AG20443 (cell line): ENCODE data around the gene KCNJ14.
"Not testable (repeated sequence)": the region's sequence is repeated elsewhere in the genome, so short reads cannot be mapped to it uniquely, and the experiment has no call there.

ENCODE experiments used
- DNase-seq: peaks from one replicate; pipeline ENCODE4 v3.0.0; 2012; ENCODE audit warnings: low spot score, mixed read lengths

KCNJ14 gene

DNA sequence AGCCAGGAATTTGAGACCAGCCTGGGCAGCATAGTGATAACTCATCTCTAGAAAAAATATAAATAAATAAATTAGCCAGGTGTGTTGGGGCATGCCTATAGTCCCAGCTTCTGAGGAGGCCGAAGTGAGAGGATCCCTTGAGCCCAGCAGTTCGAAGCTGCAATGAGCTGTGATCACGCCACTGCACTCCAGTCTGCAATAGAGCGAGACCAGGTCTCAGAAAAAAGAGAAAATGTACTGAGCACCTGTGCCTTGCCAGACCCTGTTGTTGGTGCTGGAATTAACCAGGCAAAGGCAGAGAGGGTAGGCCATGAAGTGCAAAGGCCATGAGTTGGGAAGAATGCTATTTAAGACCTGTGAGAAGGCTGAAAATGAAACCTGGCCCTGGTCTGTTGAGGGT is 16.5 kb downstream of the KCNJ14 start:
- no peak for DNase-seq

- DNase-seq: no peak
Observed at GRCh38 chr19:48473161-48473966, 18.0 kb downstream of the KCNJ14 start.

DNA sequence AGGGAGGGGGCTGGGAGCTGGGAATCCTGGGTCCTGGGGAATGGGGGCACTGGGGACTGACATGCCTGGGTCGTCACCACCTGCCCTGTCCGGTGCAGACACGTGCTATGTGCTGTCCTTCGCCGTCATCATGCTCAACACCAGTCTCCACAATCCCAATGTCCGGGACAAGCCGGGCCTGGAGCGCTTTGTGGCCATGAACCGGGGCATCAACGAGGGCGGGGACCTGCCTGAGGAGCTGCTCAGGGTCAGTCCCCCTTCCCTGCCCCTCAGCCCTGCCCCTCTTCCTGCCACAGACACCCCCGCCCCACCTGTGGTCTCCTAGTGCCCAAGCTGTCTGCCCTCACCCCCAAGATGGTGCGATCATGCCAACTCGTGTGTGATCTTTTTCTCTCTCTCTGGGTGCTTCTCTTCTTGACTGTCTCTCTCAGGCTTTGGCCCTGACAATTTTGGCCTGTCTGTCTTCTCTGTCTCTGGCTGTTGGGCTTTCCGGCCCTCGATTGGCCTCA is 18.8 kb downstream of the KCNJ14 start:
- no peak for DNase-seq

GRCh38 chr19:48475369-48476068 is 20.1 kb downstream of the KCNJ14 start:
- no peak for DNase-seq

- DNase-seq: no peak
Observed at GRCh38 chr19:48476176-48476575, 20.8 kb downstream of the KCNJ14 start.

- DNase-seq: no peak
Observed at GRCh38 chr19:48477067-48477685, 21.8 kb downstream of the KCNJ14 start.

GRCh38 chr19:48477698-48478338 is 22.4 kb downstream of the KCNJ14 start:
- DNase-seq: no peak

GRCh38 chr19:48478339-48479256 is 23.2 kb downstream of the KCNJ14 start:
- DNase-seq: no peak

DNA sequence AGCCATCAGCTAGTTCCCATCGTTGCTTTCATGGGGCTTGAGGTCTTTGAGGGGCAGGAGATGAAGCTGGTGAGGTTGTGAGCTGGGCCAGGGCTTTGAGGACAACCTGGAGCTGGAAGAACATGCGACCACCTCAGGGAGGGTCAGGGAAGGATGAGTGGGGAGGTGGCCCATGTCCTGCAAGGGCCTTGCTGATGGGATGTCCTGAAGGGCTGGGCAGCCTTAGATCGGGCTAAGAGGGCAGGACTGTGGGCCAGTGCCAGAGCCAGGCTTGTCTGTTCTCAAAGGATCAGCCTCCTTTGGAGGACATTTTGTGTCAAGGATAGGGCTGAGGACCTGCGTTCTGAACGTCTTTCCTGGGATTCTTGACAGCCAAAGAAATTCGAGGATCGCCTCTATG is 24.3 kb downstream of the KCNJ14 start:
- DNase-seq: no peak

DNA sequence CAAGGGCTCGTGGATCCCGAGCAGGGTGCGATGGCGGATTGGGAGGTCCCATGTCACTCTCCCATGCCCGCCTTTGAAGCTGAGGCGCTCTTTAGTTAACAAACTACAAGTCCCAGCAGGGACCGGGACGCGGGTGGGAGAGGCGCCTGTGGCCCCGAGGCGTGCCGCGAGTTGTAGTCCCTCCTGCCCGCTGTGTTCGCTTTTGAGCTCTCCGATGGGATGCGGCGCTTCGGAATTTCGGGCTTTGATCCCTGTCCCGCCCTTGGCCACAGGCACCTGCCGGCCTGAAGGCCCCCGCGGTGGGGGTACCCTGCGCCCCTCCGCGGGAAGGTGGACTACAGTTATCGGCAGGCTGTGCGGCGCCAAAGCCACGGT is 24.8 kb downstream of the KCNJ14 start:
- peak; percentile 55 for DNase-seq

GRCh38 chr19:48480558-48481500 is 25.5 kb downstream of the KCNJ14 start:
- DNase-seq: peak; percentile 56

- no peak for DNase-seq
Observed at GRCh38 chr19:48481846-48482639, 26.7 kb downstream of the KCNJ14 start.

DNA sequence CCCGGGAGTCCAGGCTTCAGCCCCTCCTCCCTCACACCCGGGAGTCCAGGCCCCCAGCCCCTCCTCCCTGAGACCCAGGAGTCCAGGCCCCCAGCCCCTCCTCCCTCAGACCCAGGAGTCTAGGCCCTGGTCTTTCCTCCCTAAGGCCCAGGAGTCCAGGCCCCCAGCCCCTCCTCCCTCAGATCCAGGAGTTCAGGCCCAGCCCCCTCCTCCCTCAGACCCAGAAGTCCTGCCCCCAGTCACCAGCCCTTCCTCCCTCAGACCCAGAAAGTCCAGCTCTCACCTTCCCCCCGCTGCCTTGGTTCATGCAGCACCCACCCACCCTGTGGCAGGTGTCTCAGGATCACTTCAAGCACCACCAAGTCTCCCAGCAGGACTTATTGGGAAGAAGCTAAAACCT is 27.9 kb downstream of the KCNJ14 start:
- no peak for DNase-seq

DNA sequence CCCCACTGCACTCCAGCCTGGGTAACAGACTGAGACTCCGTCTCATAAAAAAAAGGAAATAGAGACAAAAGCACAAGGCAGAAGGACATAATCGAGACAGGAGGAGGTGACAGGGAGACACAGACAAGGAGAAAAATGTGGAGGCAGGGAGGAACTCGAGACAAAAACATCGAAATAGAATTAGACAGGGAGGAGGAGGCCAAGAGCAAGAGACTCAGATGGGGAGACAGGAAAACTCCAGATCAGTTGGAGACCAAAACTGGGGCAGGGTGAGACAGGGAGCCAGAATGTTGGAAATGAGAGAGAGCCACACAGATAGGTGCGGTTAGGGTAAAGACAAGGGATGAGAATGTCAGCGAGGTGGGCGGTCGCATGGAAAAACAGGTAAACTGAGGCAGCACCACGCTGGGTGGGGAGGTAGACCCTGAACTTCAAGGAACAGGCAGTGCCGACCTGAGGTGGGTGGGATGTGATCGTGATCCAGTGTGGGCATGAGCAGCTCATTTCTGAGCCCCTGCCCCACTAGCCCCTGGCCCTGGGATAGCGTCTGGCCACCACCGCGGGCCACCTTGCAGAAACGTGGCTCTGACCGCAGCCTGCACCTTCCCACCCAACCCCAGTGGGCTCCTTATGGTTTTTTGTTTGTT is 29.0 kb downstream of the KCNJ14 start:
- DNase-seq: no peak

DNA sequence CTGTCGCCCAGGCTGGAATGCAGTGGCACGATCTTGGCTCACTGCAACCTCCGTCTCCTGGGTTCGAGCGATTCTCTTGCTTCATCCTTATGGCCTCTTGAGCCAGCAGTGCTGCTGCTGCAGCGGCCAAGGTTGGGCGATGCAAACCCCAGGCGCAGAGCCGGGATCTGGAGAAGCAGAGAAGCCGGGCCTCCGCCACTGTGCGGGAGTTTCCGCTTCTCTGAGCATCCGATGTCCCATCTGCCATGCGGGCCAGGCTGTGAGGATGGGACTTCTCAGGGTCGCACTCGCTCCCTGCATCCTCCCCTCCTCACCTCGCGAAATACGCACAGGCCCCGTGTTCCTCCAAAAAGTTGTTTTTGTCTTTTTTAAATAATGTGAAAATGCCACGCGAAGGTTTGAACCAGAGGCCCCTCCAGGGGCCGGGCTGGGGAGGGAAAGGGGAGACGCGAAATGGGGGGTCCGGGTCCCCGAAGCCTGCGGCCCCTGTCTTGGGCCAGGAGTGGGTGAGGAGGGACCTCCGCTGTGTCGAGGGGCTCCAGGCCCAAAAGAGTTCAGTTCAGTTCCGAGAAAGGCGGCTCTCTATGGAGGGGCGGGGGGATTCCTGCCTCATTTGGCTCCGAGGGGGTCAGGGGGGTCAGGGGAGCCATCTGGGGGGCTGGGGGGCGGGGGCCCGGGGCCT is 29.7 kb downstream of the KCNJ14 start:
- DNase-seq: no peak

DNA sequence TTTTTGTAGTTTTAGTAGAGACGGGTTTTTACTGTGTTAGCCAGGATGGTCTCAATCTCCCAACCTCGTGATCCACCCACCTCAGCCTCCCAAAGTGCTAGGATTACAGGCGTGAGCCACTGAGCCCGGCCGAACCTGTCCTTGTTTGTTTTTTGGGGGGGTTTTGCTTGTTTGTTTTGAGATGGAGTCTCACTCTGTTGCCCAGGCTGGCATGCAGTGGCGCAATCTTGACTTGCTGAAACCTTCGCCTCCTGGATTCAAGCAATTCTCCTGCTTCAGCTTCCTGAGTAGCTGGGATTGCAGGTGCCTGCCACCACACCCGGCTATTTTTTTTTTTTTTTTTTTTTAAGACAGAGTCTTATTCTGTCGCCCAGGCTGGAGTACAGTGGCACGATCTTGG is 31.3 kb downstream of the KCNJ14 start:
- not testable (repeated sequence) for DNase-seq

DNA sequence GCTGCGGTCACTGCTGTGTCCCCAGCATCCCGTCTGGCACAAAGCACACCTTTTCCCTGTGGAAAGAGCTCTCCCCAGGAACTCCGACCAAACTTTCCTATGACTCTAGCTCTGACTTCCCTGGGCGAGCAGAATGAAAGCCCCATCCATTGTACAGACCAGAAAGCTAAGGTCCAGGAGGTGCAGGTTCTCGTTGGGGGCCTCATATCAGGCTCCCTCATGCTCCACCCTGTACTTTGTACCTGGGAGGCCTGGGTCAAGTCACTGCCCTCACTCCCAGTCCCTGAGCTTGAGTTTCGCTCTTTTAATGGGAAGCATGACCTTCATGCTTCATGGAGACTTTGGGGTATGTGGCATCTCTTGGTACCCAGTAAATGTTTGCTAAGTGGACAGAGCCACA is 32.2 kb downstream of the KCNJ14 start:
- DNase-seq: no peak

- DNase-seq: peak; percentile 85
Observed at GRCh38 chr19:48487948-48488347, 32.6 kb downstream of the KCNJ14 start.
